ENCODE data around the gene KRT24.

- TF ChIP-seq CTCF (conservative IDR thresholded peaks at IDR 0.05; ENCODE audit: low read depth, low read length) (no peak), EZH2 (IDR thresholded peaks at IDR 0.05; ENCODE audit: borderline replicate concordance, low read depth, low read length, poor library complexity, severe bottlenecking) (no peak)
Measured at GRCh38 chr17:40680998-40681397, 22.6 kb downstream of the KRT24 start.

Data from A673 (cell line).